22Rv1 (cell line): ENCODE measurements around the gene ABCB11.

Experiments
- H3K27ac ChIP-seq: fragments of 450-650 bp; 2 replicates; pipeline ENCODE4 v1.5.1; 2017
- ZFX ChIP-seq: fragments of 450-650 bp; IDR thresholded peaks from 2 replicates; pipeline ENCODE4 v1.6.1; 2017; ENCODE audit warnings: antibody characterized with exemption, borderline replicate concordance
- TF ChIP-seq, protein P1 (sequence below): fragments of 450-650 bp; IDR thresholded peaks from 2 replicates; pipeline ENCODE4 v1.5.1; 2017; ENCODE audit warnings: mild to moderate bottlenecking

Gene ABCB11

DNA sequence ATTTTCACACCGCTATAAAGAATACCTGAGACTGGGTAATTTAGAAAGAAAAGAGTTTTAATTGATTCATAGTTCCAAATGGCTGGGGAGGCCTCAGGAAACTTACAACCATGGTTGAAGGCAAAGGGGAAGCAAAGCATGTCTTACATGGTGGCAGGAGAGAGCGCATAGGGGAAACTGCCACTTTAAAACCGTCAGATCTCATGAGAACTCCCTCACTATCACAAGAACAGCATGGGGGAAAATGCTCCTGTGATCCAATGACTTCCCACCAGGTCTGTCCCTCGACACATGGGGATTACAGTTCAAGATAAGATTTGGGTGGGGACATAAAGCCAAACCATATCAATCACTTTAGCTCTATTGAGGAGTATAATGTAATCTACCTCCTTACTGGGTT is 53.5 kb downstream of the ABCB11 start:
- H3K27ac ChIP-seq, result no peak overlapping the region
- TF ChIP-seq ZFX, result no peak
- TF ChIP-seq, protein P1, sequence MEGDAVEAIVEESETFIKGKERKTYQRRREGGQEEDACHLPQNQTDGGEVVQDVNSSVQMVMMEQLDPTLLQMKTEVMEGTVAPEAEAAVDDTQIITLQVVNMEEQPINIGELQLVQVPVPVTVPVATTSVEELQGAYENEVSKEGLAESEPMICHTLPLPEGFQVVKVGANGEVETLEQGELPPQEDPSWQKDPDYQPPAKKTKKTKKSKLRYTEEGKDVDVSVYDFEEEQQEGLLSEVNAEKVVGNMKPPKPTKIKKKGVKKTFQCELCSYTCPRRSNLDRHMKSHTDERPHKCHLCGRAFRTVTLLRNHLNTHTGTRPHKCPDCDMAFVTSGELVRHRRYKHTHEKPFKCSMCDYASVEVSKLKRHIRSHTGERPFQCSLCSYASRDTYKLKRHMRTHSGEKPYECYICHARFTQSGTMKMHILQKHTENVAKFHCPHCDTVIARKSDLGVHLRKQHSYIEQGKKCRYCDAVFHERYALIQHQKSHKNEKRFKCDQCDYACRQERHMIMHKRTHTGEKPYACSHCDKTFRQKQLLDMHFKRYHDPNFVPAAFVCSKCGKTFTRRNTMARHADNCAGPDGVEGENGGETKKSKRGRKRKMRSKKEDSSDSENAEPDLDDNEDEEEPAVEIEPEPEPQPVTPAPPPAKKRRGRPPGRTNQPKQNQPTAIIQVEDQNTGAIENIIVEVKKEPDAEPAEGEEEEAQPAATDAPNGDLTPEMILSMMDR, result no peak

DNA sequence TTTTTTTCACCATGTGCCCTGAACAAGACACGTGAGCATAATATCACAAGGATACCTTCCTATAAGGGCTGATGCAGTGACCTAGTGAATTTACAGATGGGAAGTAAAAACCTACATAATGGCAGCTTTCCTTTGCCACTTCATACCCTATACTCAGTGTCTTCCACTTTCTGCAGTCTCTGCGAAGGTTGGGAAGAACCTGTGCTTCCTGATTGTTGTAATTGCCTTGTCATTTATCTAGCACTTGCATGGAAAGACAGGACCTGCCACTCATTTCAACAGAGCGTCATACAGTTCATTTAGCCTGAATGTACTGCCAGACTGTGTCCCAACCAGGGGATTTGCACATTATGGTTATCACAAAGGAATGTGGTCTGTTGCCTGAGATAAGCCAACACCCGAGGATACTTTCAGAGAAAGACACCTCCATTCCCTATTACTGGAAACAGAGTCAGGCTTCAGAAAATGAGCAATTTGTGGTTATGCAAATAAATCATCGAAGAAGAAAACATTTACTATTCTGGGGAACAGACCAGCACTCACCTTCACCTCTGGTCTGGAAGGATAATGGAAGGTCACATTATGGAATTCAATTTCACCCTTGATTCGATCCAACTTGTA is 55.0 kb downstream of the ABCB11 start:
- TF ChIP-seq, protein P1, result no peak
- no peak for TF ChIP-seq ZFX
- no peak overlapping the region for H3K27ac ChIP-seq

DNA sequence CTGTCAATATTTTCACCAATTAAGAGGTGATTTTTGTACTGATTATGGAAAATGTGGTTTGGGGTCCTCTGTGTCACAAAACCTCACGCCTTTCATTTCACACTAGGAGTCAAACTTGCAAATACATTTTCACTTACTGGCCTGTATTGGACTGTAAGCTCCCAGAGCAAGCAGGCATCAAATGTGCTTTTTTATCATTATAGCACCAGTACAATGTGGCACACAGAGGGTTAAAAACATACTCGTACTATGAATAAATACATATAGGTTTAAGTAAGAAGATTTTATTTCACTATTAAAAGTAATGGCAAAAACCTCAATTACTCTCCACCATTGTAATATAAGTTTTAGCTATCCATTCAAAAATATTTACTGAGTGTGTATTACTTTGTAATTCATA is 56.7 kb downstream of the ABCB11 start:
- no peak for TF ChIP-seq ZFX
- TF ChIP-seq, protein P1, result no peak
- H3K27ac ChIP-seq, result no peak overlapping the region

DNA sequence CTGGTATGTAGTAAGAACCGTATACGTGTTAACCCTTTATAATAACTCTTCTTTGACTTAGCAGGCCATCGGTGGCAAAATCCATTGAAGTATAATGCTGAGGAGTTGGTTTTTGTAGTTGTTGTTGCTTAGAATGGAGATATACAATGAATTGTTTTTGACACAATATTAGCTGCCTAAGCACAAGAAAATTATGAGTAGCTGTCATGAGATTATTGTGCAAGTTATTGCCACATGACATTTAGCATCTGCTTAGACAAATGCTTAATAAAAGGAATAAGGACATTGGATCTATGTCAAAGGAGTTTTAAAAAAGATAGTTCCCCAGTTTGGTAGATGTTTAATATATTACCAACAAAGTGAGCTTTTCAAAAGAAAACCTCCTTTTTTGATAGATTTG is 59.9 kb downstream of the ABCB11 start:
- TF ChIP-seq, protein P1, result no peak
- no peak for TF ChIP-seq ZFX
- H3K27ac ChIP-seq, result no peak overlapping the region

DNA sequence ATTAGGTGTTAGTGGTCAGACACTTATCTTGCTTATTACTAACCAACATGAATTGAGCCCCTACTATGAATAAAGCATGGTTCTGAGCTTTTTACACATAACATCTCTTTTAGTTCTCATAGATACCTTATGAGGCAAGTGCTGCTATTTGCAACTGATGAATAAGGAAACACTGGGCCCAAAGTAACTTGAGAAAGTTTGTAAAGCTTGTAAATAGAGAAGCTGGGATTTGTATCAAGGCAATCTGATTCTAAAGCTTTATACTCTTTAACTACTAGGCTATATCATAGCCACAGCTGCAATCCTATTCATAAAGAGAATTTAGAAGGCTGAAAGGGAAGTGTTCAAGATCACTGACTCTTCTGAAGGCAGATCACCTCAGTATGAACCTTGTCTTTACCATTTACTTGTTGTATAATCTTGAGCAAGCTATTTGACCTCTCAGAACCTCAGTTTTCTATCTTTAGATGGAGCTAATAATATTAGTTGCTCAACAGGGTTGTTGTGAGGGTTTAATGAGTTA is 60.4 kb downstream of the ABCB11 start:
- TF ChIP-seq, protein P1, result no peak
- TF ChIP-seq ZFX, result no peak

DNA sequence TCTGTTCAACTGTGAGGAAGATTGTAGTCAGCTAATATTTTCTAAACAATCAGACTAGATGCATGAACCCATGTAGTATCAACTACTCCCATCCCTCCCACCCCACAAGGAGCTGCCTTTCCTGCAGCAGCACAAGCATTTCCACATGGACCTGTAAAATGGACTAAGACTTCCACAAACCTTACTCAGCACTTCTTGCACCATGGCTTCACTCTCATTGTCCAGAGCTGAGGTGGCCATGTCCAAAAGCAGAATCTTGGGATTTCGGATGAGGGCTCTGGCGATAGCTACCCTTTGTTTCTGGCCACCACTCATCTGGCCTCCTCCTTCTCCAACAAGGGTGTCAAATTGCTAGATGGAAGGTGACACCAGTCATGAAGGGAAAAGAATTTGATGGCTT is 61.3 kb downstream of the ABCB11 start:
- TF ChIP-seq, protein P1, result no peak
- TF ChIP-seq ZFX, result no peak
- no peak overlapping the region for H3K27ac ChIP-seq

More for the DNA sequence above, 60.4 kb downstream of the ABCB11 start:
- H3K27ac ChIP-seq, result no peak overlapping the region

DNA sequence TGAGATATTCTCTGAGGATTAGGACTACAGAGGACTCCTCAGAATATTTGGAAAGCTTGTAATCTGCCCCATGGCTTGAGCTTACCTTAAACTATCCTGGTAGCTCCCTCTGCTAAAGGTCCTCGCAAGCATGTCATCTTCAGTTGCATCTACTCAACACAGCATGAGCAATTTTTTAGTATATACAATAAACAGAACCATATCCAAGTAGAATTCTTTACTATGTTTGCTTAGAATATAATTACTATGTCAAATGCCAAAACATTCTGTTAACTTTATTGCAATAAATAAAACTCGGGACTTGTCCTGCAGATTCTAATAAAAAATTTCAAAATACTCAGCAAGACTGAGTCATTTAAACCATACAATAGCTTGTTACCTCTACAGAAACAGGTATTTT is 62.8 kb downstream of the ABCB11 start:
- TF ChIP-seq, protein P1, result no peak
- no peak for TF ChIP-seq ZFX

More for the DNA sequence above, 62.8 kb downstream of the ABCB11 start:
- H3K27ac ChIP-seq, result no peak overlapping the region
